GM12878 (cell line): Measurements from ENCODE around the gene PRSS16. TPM values are rescaled to one million over a fixed set of nuclear protein-coding genes. Genes with fewer than 3 reads are reported as not detected.
"Not testable (repeated sequence)": the region's sequence is repeated elsewhere in the genome, so short reads cannot be mapped to it uniquely, and the experiment has no call there.

ENCODE experiments used
- ATAC-seq: fragments of 200-7000 bp; cut with Tn5 transposase; 3 replicates; pipeline ENCODE4 v1.9.1; 2020; ENCODE audit warnings: mild to moderate bottlenecking, moderate library complexity
- BruUV-seq: library from RNA; stranded (reverse); fragments of 400-500 nt; replicated peaks from 2 replicates; lab custom pipeline; 2021; lab: Mats Ljungman, UMichigan
- CTCF ChIA-PET: fragments of 300-600 bp; sonication (Branson Sonifier 250); formaldehyde crosslinking; extraction: SDS; loops from one replicate; lab custom pipeline; 2021; ENCODE audit warnings: inconsistent platforms; lab: Yijun Ruan, JAX
- POLR2A ChIA-PET: fragments of 350-600 bp; formaldehyde crosslinking; extraction: SDS; loops from one replicate; lab custom pipeline; 2021; ENCODE audit warnings: inconsistent platforms; lab: Charles Lee
- RAD21 ChIA-PET: fragments of 300-600 bp; sonication (Branson Sonifier 250); formaldehyde crosslinking; loops from one replicate; lab custom pipeline; 2023; ENCODE audit warnings: antibody characterized with exemption; ENCODE audit not compliant: unreplicated experiment; lab: Charles Lee
- SMC1A ChIA-PET: fragments of 300-600 bp; sonication (Branson Sonifier 250); formaldehyde crosslinking; loops from one replicate; lab custom pipeline; 2023; ENCODE audit not compliant: unreplicated experiment, uncharacterized antibody; lab: Charles Lee
- DNase-seq: peaks from one replicate; pipeline ENCODE4 v3.0.0-alpha.2; 2011; ENCODE audit warnings: low read depth, low spot score
- FAIRE-seq: peaks from 3 replicates; lab custom pipeline; 2011; peaks lifted over from hg19 to GRCh38; lab: Jason Lieb, UNC
- H2AFZ ChIP-seq: 2 replicates; pipeline ENCODE4 v1.6.0; 2011; ENCODE audit warnings: low read depth, low read length, control low read depth; ENCODE audit not compliant: control insufficient read depth
- H3K27ac ChIP-seq: 2 replicates; pipeline ENCODE4 v1.5.1; 2011; ENCODE audit warnings: control low read depth; ENCODE audit not compliant: control insufficient read depth, insufficient read depth
- H3K27me3 ChIP-seq, 2 experiments: replicated peaks in 1 of 2; 2 replicates each; pipeline versions ENCODE4 v1.6.0 to v1.6.1; 2011; ENCODE audit warnings: low read length in 1 of 2; ENCODE audit not compliant: control insufficient read depth in 2 of 2, insufficient read depth in 2 of 2
- H3K36me3 ChIP-seq, 2 experiments: 2 replicates each; pipeline ENCODE4 v1.5.1; 2011; ENCODE audit warnings: low read length in 1 of 2; ENCODE audit not compliant: control insufficient read depth in 2 of 2, insufficient read depth in 2 of 2
- H3K4me1 ChIP-seq: 2 replicates; pipeline ENCODE4 v1.6.1; 2011; ENCODE audit warnings: mild to moderate bottlenecking, low read length, moderate library complexity, mixed read lengths; ENCODE audit not compliant: control insufficient read depth, insufficient read depth
- H3K4me2 ChIP-seq: 2 replicates; pipeline ENCODE4 v1.6.0; 2011; ENCODE audit warnings: control low read depth; ENCODE audit not compliant: control insufficient read depth, insufficient read depth
- H3K4me3 ChIP-seq: fragments of 200-600 bp; sonication (generic); 2 replicates; pipeline ENCODE4 v1.5.1; 2016
- H3K79me2 ChIP-seq: 2 replicates; pipeline ENCODE4 v1.6.0; 2011; ENCODE audit warnings: low read length; ENCODE audit not compliant: control insufficient read depth, insufficient read depth
- H3K9ac ChIP-seq: 2 replicates; pipeline ENCODE4 v1.8.0; 2011; ENCODE audit warnings: low read length, control low read depth, mixed read lengths; ENCODE audit not compliant: control insufficient read depth, insufficient read depth
- H3K9me3 ChIP-seq: replicated peaks from 3 replicates; pipeline ENCODE4 v1.5.1; 2011; ENCODE audit warnings: mild to moderate bottlenecking, low read length; ENCODE audit not compliant: control insufficient read depth, insufficient read depth
- H4K20me1 ChIP-seq: 2 replicates; pipeline ENCODE4 v1.6.0; 2011; ENCODE audit not compliant: control insufficient read depth, insufficient read depth
- BCL11A ChIP-seq: IDR thresholded peaks from 2 replicates; pipeline ENCODE4 v1.6.1; 2011; ENCODE audit warnings: low read depth, low read length
- EP300 ChIP-seq, 2 experiments: fragments of 150-350 bp in 1 of 2; IDR thresholded peaks; 2 replicates each; pipeline ENCODE4 v1.6.1; 2011 to 2012; ENCODE audit warnings: low read depth in 2 of 2, low read length in 2 of 2, borderline replicate concordance in 1 of 2, improper control_type of control experiment in 1 of 2, inconsistent platforms in 1 of 2; ENCODE audit not compliant: control insufficient read depth in 1 of 2
- FOS ChIP-seq: IDR thresholded peaks from 3 replicates; pipeline ENCODE4 v1.6.1; 2011; ENCODE audit warnings: borderline replicate concordance; ENCODE audit not compliant: insufficient read length; ENCODE audit errors: extremely low read depth
- PAX5 ChIP-seq: IDR thresholded peaks from 2 replicates; pipeline ENCODE4 v1.6.1; 2011; ENCODE audit warnings: low read depth, low read length, borderline replicate concordance
- RBBP5 ChIP-seq: fragments of 200-600 bp; sonication (generic); conservative IDR thresholded peaks from 2 replicates; pipeline ENCODE4 v1.6.1; 2016
- RCOR1 ChIP-seq: conservative IDR thresholded peaks from 2 replicates; pipeline ENCODE4 v1.6.1; 2012; ENCODE audit warnings: low read depth, low read length, improper control_type of control experiment
- SIX5 ChIP-seq: IDR thresholded peaks from 2 replicates; pipeline ENCODE4 v1.6.1; 2011; ENCODE audit warnings: mild to moderate bottlenecking, low read depth, low read length, moderate library complexity; ENCODE audit not compliant: severe bottlenecking
- SMC3 ChIP-seq: IDR thresholded peaks from 2 replicates; pipeline ENCODE4 v1.6.1; 2011; ENCODE audit warnings: low read length, improper control_type of control experiment, borderline replicate concordance
- ZBTB11 ChIP-seq: fragments of 450-650 bp; formaldehyde crosslinking; IDR thresholded peaks from 2 replicates; pipeline ENCODE4 v1.5.0; 2022; ENCODE audit warnings: mild to moderate bottlenecking, missing genetic modification characterization
- WGBS: methylation state at CpG from one replicate; pipeline ENCODE4 v1.1.6; 2016; ENCODE audit warnings: low lambda C conversion rate; ENCODE audit not compliant: insufficient replicate concordance, insufficient coverage; ENCODE audit errors: missing lambda C conversion rate; 5-methylcytosine and 5-hydroxymethylcytosine counted together
- in situ Hi-C: fragments of 300-500 bp; cut with MboI; formaldehyde crosslinking; loops from 9 replicates; pipeline ENCODE4 v1.14.3; 2018; ENCODE audit warnings: mixed read lengths
- intact Hi-C: fragments of 100-400 bp; cut with micrococcal nuclease; formaldehyde crosslinking; loops from one replicate; pipeline ENCODE4 v1.14.2; 2022; ENCODE audit not compliant: unreplicated experiment
- polyA plus RNA-seq, 11 experiments: library from polyadenylated mRNA; depleted of rRNA in 4 of 11; unstranded in 6 of 11; stranded (reverse) in 5 of 11; fragments of >200 nt; fragmentation: Nextera tagmentation in 4 of 11; fragmentation: Illumina TruSeq in 1 of 11; extraction: Ambion mirVana in 4 of 11; extraction: Trizol in 1 of 11; gene quantifications; 1 replicate in 1 of 11; 2 replicates in 10 of 11; pipeline versions ENCODE4 v1.2.1 to v1.2.3, GENCODE V29; 2011 to 2016; ENCODE audit warnings: inconsistent platforms in 2 of 11, missing spikeins in 2 of 11, low read depth in 1 of 11
- total RNA-seq, 4 experiments: library from RNA; depleted of rRNA in 3 of 4; stranded (reverse); fragments of >200 nt in 3 of 4; fragmentation: Illumina TruSeq in 1 of 4; extraction: Trizol in 1 of 4; gene quantifications; 2 replicates each; pipeline versions ENCODE4 v1.2.1 to v1.2.3, GENCODE V29; 2013 to 2021
- TF ChIP-seq, protein P1 (sequence below): IDR thresholded peaks from 2 replicates; pipeline ENCODE4 v1.6.1; 2012; ENCODE audit warnings: low read depth, low read length, improper control_type of control experiment

PRSS16 gene
- total and polyA plus RNA-seq, 10 of the 15 experiments (the other 5 are each of a cell fraction or from before 2014, with no cell fraction given): 2.1 to 12.8 (median 6.6) TPM

DNA sequence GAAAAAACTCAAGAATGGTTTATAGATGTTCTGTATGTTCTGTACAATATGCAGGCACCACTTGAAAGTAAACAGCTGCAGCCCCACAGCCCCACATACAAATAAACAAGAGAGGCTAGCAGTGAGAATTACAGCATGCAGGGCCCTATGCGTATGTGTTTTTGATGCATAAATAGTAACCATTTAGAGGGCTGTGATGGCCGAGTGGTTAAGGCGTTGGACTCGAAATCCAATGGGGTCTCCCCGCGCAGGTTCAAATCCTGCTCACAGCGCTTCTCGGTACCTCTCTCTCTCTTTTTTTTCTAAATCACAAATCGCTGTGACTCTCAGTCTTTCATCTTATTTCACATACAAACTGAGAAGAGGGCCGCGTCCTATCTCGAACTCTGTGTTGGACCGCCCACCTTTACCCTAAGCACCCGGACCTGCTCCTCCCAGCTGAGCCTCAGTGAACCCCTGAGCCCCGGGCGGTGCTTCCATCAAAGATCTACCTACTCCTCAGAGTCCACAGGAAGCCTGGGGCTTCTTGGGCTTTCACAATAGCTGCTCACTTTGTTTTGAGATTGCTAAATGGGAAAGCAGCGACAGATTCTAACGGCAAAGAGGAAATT, 37.7 kb upstream of the PRSS16 start (continued):
- TF ChIP-seq SMC3: no peak

DNA sequence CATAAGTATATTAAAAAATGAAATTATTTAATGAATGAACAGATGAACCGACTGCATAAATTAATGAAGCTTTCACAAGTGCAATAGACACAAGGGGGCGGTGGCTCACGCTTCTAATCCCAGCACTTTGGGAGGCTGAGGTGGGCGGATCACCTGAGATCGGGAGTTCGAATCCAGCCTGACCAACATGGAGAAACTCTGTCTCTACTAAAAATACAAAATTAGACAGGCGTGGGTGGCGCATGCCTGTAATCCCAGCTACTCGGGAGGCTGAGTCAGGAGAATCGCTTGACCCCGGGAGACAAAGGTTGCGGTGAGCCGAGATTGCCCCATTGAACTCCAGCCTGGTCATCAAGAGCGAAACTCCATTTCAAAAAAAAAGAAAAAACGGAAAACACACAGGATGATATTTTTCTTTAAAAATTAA, 34.4 kb upstream of the PRSS16 start:
- H2AFZ ChIP-seq, H3K9ac ChIP-seq, H3K27me3 ChIP-seq, H3K36me3 ChIP-seq, H3K4me1 ChIP-seq, in situ Hi-C loops, SMC1A ChIA-PET, H3K79me2 ChIP-seq, CTCF ChIA-PET, H3K4me2 ChIP-seq, FAIRE-seq, intact Hi-C loops, ATAC-seq, H4K20me1 ChIP-seq, DNase-seq, H3K9me3 ChIP-seq, BruUV-seq, RAD21 ChIA-PET, H3K27ac ChIP-seq, H3K4me3 ChIP-seq: not testable (repeated sequence)
- POLR2A ChIA-PET: interaction anchor here (0.7 kb wide), 1 partner anchor 26 kb away, joined by 4 read pairs; no protein-coding TSS in a partner anchor
- WGBS: 55% methylated on average over 15 of the region's 15 CpGs

GRCh38 chr6:27213544-27214125, 33.9 kb upstream of the PRSS16 start:
- Histone ChIP-seq H3K4me1 (no peaks in the 10 kb centered on the region), H3K27ac (no peak overlapping the region), H3K36me3 (no peaks in the 10 kb centered on the region), H4K20me1 (no peaks in the 10 kb centered on the region), H3K27me3 (no peaks in the 10 kb centered on the region), H3K9me3 (no peaks in the 10 kb centered on the region; the same call in 2 of the 3 replicates), H3K79me2 (no peaks in the 10 kb centered on the region), H3K4me2 (peak overlapping the region; percentile 68), H3K4me3 (0 out of 2 replicates have a peak overlapping the region, but pooled peaks have one; percentile 69), H2AFZ (no peak overlapping the region; the same call in 1 of the 2 replicates), H3K9ac (no peak overlapping the region)
- RAD21 ChIA-PET: no interaction called here
- WGBS: 42% methylated on average over 28 of the region's 29 CpGs
- FAIRE-seq (no peak), ATAC-seq (no peak), DNase-seq (no peak)
- SMC1A ChIA-PET: no interaction called here
- POLR2A ChIA-PET: no interaction called here
- no TSS peak for BruUV-seq
- CTCF ChIA-PET: interaction anchor here (1.1 kb wide), 1 partner anchor 24 kb away, joined by 3 read pairs; no protein-coding TSS in a partner anchor
- intact Hi-C loops (no loop called here), in situ Hi-C loops (no loop called here)
- TF ChIP-seq FOS (no peak), RCOR1 (no peak), PAX5 (no peak), BCL11A (no peak), RBBP5 (no peak), EP300 (IDR thresholded peaks at IDR 0.05; ENCODE audit: borderline replicate concordance in 1 of 2, control insufficient read depth in 1 of 2, low read depth in 2 of 2, low read length in 2 of 2) (no peak), SIX5 (no peak), ZBTB11 (CRISPR knock-in tag) (no peak)
- TF ChIP-seq, protein P1, sequence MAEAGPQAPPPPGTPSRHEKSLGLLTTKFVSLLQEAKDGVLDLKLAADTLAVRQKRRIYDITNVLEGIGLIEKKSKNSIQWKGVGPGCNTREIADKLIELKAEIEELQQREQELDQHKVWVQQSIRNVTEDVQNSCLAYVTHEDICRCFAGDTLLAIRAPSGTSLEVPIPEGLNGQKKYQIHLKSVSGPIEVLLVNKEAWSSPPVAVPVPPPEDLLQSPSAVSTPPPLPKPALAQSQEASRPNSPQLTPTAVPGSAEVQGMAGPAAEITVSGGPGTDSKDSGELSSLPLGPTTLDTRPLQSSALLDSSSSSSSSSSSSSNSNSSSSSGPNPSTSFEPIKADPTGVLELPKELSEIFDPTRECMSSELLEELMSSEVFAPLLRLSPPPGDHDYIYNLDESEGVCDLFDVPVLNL: no peak
